K562 (cell line): Measurements from ENCODE around the gene C1orf21. TPM values are rescaled to one million over a fixed set of nuclear protein-coding genes. Genes with fewer than 3 reads are reported as not detected.

ENCODE experiments used
- ATAC-seq: fragments of 200-7000 bp; cut with Tn5 transposase; 3 replicates; pipeline ENCODE4 v1.9.1; 2020; ENCODE audit warnings: moderate library complexity
- BruUV-seq: library from RNA; stranded (reverse); fragments of 400-500 nt; replicated peaks from 2 replicates; lab custom pipeline; 2021; lab: Mats Ljungman, UMichigan
- CTCF ChIA-PET: fragments of 300-600 bp; formaldehyde crosslinking; extraction: SDS; loops from one replicate; lab custom pipeline; 2021; ENCODE audit warnings: low intra/inter-chr PET ratio; lab: Yijun Ruan, JAX
- POLR2A ChIA-PET: fragments of 300-600, 350-650 bp; sonication (Branson Sonifier 250); formaldehyde crosslinking; extraction: SDS; loops from one replicate; lab custom pipeline; 2021; ENCODE audit warnings: antibody characterized with exemption, inconsistent platforms; lab: Yijun Ruan, JAX
- DNase-seq, 4 experiments: peaks; one replicate each; pipeline versions ENCODE4 v3.0.0 to v3.0.0-alpha.2; 2011 to 2018; ENCODE audit warnings: low spot score in 3 of 4, mixed read lengths in 3 of 4; ENCODE audit errors: extremely low read depth in 1 of 4
- FAIRE-seq: peaks from 2 replicates; lab custom pipeline; 2011; peaks lifted over from hg19 to GRCh38; lab: Jason Lieb, UNC
- H2AFZ ChIP-seq: 2 replicates; pipeline ENCODE4 v1.6.0; 2011; ENCODE audit warnings: low read depth, low read length, control low read depth, inconsistent platforms
- H3K27ac ChIP-seq: fragments of 200-600 bp; 3 replicates; pipeline ENCODE4 v1.8.0; 2011; ENCODE audit warnings: low read depth, mild to moderate bottlenecking, control low read depth, inconsistent platforms, low read length, moderate library complexity, mixed read lengths; ENCODE audit errors: extremely low read depth
- H3K27me3 ChIP-seq, 2 experiments: fragments of 300-600 bp in 1 of 2; 2 replicates in 1 of 2; 3 replicates in 1 of 2; pipeline versions ENCODE4 v1.6.0 to v1.8.0; 2011; ENCODE audit warnings: inconsistent platforms in 2 of 2, low read length in 2 of 2, mild to moderate bottlenecking in 1 of 2, mixed read lengths in 1 of 2, moderate library complexity in 1 of 2; ENCODE audit not compliant: control insufficient read depth in 2 of 2, insufficient read depth in 2 of 2
- H3K36me3 ChIP-seq: fragments of 300-600 bp; 3 replicates; pipeline ENCODE4 v1.8.0; 2011; ENCODE audit warnings: mild to moderate bottlenecking, low read length, inconsistent platforms; ENCODE audit not compliant: control insufficient read depth, insufficient read depth
- H3K4me1 ChIP-seq, 2 experiments: fragments of 200-600 bp in 1 of 2; replicated peaks in 1 of 2; 2 replicates in 1 of 2; 3 replicates in 1 of 2; pipeline versions ENCODE4 v1.5.1 to v1.8.0; 2011; ENCODE audit warnings: inconsistent platforms in 2 of 2, low read length in 2 of 2, mild to moderate bottlenecking in 1 of 2, mixed read lengths in 1 of 2, moderate library complexity in 1 of 2; ENCODE audit not compliant: control insufficient read depth in 2 of 2, insufficient read depth in 2 of 2
- H3K4me2 ChIP-seq: 2 replicates; pipeline ENCODE4 v1.6.1; 2011; ENCODE audit warnings: low read length, control low read depth, inconsistent platforms, mixed read lengths; ENCODE audit not compliant: insufficient read depth
- H3K4me3 ChIP-seq: fragments of 200-600 bp; sonication (generic), shearing (Covaris generic); 2 replicates; pipeline ENCODE4 v1.5.1; 2016; ENCODE audit warnings: control low read depth, inconsistent platforms
- H3K79me2 ChIP-seq: fragments of 200-600 bp; 3 replicates; pipeline ENCODE4 v1.8.0; 2011; ENCODE audit warnings: low read length, inconsistent platforms; ENCODE audit not compliant: control insufficient read depth, insufficient read depth
- H3K9ac ChIP-seq, 2 experiments: 2 replicates each; pipeline versions ENCODE4 v1.6.0 to v1.6.1; 2011; ENCODE audit warnings: low read depth in 2 of 2, low read length in 2 of 2, control low read depth in 1 of 2, inconsistent platforms in 1 of 2, mild to moderate bottlenecking in 1 of 2, mixed read lengths in 1 of 2; ENCODE audit not compliant: insufficient read depth in 1 of 2
- H3K9me1 ChIP-seq: one replicate; pipeline ENCODE4 v1.6.0; 2011; ENCODE audit warnings: inconsistent platforms, mild to moderate bottlenecking, low read length, moderate library complexity; ENCODE audit not compliant: control insufficient read depth, insufficient read depth
- H3K9me3 ChIP-seq: replicated peaks from 2 replicates; pipeline ENCODE4 v1.5.1; 2011; ENCODE audit warnings: low read depth, low read length, inconsistent platforms; ENCODE audit not compliant: control insufficient read depth, insufficient read depth
- H4K20me1 ChIP-seq: replicated peaks from 2 replicates; pipeline ENCODE4 v1.6.1; 2011; ENCODE audit warnings: low read length, inconsistent platforms, mixed read lengths; ENCODE audit not compliant: control insufficient read depth, insufficient read depth
- AFF4 ChIP-seq: sonication (generic); formaldehyde crosslinking; IDR thresholded peaks from 2 replicates; pipeline ENCODE4 v1.8.0; 2023; ENCODE audit warnings: mild to moderate bottlenecking, missing genetic modification reagents
- PHF21A ChIP-seq: fragments of 450-650 bp; IDR thresholded peaks from 2 replicates; pipeline ENCODE4 v1.6.1; 2017; ENCODE audit warnings: low read depth, borderline replicate concordance
- TFAP4 ChIP-seq: sonication (generic); formaldehyde crosslinking; IDR thresholded peaks from 2 replicates; pipeline ENCODE4 v1.8.0; 2022; ENCODE audit warnings: missing genetic modification reagents, mild to moderate bottlenecking, moderate library complexity, borderline replicate concordance
- WHSC1 ChIP-seq: IDR thresholded peaks from one replicate; pipeline ENCODE4 v1.6.1; 2012; ENCODE audit warnings: low read length, control low read depth, inconsistent platforms
- ZNF197 ChIP-seq: fragments of 200-800 bp; sonication (Bioruptor generic); IDR thresholded peaks from 2 replicates; pipeline ENCODE4 v1.6.1; 2016; ENCODE audit warnings: low read depth, missing genetic modification characterization, missing compliant biosample characterization
- ZNF449 ChIP-seq: fragments of 250-450 bp; sonication (Bioruptor Pico); IDR thresholded peaks from 2 replicates; pipeline ENCODE4 v1.8.0; 2022; ENCODE audit warnings: moderate library complexity, mild to moderate bottlenecking, inconsistent platforms
- ZNF507 ChIP-seq: conservative IDR thresholded peaks from 2 replicates; pipeline ENCODE4 v1.6.1; 2017; ENCODE audit warnings: missing genetic modification characterization, missing compliant biosample characterization
- WGBS: fragments of 100-300 bp; shearing (Covaris generic); methylation state at CpG from one replicate; pipeline ENCODE4 v1.1.6; 2016; ENCODE audit warnings: low coverage, mixed read lengths; ENCODE audit not compliant: insufficient coverage; ENCODE audit errors: missing lambda C conversion rate; 5-methylcytosine and 5-hydroxymethylcytosine counted together
- in situ Hi-C: fragments of 300-500 bp; cut with MboI; formaldehyde crosslinking; loops from 4 replicates; pipeline ENCODE4 v1.15.0; 2018; ENCODE audit warnings: inconsistent platforms, mixed read lengths
- intact Hi-C: fragments of 100-400 bp; cut with micrococcal nuclease; formaldehyde crosslinking; loops from 2 replicates; pipeline ENCODE4 v1.14.2; 2022
- polyA plus RNA-seq, 8 experiments: library from polyadenylated mRNA; depleted of rRNA in 4 of 8; stranded (reverse) in 5 of 8; unstranded in 3 of 8; fragments of >200 nt; fragmentation: Nextera tagmentation in 2 of 8; fragmentation: Illumina TruSeq in 1 of 8; extraction: Ambion mirVana in 2 of 8; extraction: Trizol in 1 of 8; gene quantifications; 2 replicates each; pipeline versions ENCODE4 v1.2.1 to v1.2.3, GENCODE V29; 2011 to 2014; ENCODE audit warnings: inconsistent platforms in 1 of 8, missing spikeins in 1 of 8
- total RNA-seq, 7 experiments: library from RNA; depleted of rRNA in 6 of 7; stranded (reverse); fragments of >200 nt in 6 of 7; fragmentation: Illumina TruSeq in 2 of 7; extraction: Trizol in 2 of 7; gene quantifications; 2 replicates each; pipeline versions ENCODE4 v1.2.1 to v1.2.3, GENCODE V29; 2011 to 2021; ENCODE audit warnings: low replicate concordance in 1 of 7

C1orf21 gene
- total and polyA plus RNA-seq, 9 of the 15 experiments (the other 6 are each of a cell fraction or from before 2014, with no cell fraction given) = under 0.01 to 0.31 (median 0.07) TPM

GRCh38 chr1:184352776-184353175 is 34.1 kb upstream of the C1orf21 start:
- H3K36me3 ChIP-seq = no peaks in the 10 kb centered on the region

More at GRCh38 chr1:184352776-184353175, 34.1 kb upstream of the C1orf21 start:
- Histone ChIP-seq H3K27me3 (no peaks in the 10 kb centered on the region; a peak in 1 of 5 replicates), H3K9me3 (no peaks in the 10 kb centered on the region), H3K9ac (no peak overlapping the region), H3K4me3 (no peak overlapping the region), H3K79me2 (no peaks in the 10 kb centered on the region), H3K9me1 (no peaks in the 10 kb centered on the region), H3K4me2 (no peak overlapping the region), H3K27ac (no peak overlapping the region), H4K20me1 (no peaks in the 10 kb centered on the region), H3K4me1 (no peaks in the 10 kb centered on the region), H2AFZ (no peak overlapping the region)
- BruUV-seq = no TSS peak
- ChIA-PET CTCF (no interaction called here), POLR2A (no interaction called here)
- TF ChIP-seq AFF4 (no peak), ZNF507 (no peak), WHSC1 (no peak), PHF21A (no peak), ZNF449 (no peak), TFAP4 (CRISPR knock-in tag) (no peak), ZNF197 (no peak)
- in situ Hi-C loops (no loop called here), intact Hi-C loops (no loop called here)
- 0% methylated on average over 1 of the region's 1 CpG for WGBS
- no peak for DNase-seq
- FAIRE-seq = no peak
- no peak for ATAC-seq
